HG03565 (cell line): ENCODE data around the gene PRKD1.
"Not testable (repeated sequence)": the region's sequence is repeated elsewhere in the genome, so short reads cannot be mapped to it uniquely, and the experiment has no call there.

ENCODE experiments used
- ATAC-seq: cut with Tn5 transposase; IDR thresholded peaks from one replicate; pipeline ENCODE4 v1.9.1; 2021; ENCODE audit warnings: mild to moderate bottlenecking, moderate library complexity; ENCODE audit not compliant: unreplicated experiment

The PRKD1 gene

DNA sequence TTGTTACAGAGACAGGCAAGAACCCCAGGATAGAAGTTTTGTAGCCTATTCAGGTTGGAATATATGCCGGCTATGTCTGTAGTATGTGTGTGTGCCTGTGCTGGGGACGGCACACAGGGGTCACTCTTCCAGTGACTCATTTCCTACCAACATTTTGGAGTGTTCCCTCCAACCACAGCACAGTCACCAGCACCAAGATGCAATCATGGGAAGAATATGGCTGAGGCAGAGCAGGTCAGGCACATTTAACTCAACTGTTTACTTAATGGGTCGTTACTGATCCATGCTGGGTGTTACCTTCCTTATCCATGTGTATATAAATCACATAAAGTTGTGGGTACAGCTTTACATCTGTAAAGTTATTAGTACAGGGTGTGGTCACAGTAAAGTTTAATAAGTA lies 178.3 kb downstream of the PRKD1 start:
- ATAC-seq: no peak

GRCh38 chr14:29745863-29746262 lies 181.8 kb downstream of the PRKD1 start:
- no peak for ATAC-seq

DNA sequence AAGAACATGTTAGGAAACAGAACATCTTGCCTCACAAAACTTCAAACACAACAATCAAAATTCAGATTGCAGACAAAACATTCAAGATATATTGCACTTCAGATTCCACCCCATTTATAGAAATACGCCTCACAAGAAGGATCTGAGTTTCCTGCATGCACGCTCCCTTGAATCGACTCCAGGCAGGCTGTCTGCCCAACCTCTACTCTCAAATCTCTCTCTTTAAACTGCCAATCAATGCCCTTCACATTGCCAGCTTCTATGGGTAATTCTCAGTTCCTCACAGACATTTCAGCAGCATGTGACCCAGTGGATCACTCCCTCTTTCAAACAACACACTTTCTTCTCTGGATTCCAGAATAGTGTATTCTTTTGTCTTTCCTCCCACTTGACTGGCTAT lies 184.1 kb downstream of the PRKD1 start:
- no peak for ATAC-seq

DNA sequence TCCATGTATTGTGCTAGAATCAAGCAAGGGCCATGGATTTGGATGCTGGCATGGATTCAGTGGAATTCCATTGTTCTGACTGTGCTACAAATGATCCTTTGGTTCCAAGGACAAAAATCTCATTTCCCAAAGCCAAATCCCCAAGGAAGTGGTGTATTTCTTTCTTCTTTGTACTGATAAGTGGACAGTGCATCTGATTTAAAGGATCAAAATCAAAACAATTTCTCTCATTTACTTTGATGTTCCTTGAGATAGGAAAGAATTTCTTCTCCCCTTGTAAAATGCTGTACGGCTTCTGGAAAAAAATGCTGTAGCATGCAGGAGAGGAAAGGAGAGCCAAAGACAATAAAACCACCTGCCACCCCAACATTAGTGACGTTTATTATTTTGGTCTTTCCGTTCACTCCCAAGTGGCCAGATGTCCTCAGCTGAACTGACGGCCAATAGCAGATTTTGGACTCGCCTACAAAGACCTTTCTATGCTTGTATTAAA lies 185.7 kb downstream of the PRKD1 start:
- no peak for ATAC-seq

DNA sequence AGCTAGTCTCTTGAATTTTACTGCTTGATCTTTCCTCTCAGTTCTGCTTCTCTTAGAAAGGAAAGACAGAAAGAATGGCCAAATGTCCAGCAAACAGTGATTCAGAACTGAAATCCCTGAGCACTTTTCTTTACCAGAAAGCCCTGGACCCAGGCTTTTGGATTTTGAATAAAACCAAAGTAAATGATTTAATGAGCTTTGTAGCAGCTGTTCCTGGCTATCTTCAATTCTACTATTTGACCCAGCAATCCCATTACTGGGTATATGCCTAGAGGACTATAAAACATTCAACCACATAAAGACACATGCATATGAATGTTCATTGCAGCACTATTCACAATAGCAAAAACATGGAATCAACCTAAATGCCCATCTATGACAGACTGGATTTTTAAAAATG lies 187.2 kb downstream of the PRKD1 start:
- no peak for ATAC-seq

DNA sequence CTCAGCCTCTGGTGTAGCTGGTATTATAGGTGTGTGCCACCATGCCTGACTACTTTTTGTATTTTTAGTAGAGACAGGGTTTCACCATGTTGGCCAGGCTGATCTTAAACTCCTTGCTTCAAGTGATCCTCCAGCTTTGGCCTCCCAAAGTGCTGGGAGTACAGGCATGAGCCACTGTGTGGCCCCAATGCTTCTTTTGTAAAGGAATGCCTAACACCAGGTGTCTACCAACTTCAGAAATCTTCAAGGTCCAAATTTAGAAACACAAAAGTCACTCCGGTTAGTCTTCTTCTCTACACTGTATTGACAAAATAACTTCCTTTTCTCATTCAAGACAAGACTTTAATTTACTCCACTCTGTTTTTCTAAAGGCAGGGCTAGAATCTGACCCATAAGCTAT lies 188.7 kb downstream of the PRKD1 start:
- ATAC-seq: no peak

DNA sequence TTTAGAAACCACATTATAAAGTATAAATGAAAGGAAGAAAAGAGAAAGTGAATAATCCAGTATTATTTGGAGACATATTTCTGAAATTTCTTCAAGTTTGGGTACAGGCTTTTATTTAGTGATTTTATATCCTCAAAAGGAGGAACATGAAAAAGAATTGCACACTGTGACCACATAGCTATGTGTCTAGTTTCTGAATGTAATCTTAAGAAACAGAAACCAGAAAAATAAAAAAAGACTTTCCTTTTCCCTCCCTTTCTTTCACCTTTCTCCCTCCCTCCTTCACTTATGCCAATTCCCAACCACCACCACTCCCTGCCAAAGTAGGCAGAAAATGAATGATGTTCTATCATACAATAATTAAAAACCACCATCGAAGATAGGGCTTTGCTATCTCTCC lies 189.6 kb downstream of the PRKD1 start:
- ATAC-seq: no peak

GRCh38 chr14:29735459-29735858 lies 192.2 kb downstream of the PRKD1 start:
- ATAC-seq: no peak

DNA sequence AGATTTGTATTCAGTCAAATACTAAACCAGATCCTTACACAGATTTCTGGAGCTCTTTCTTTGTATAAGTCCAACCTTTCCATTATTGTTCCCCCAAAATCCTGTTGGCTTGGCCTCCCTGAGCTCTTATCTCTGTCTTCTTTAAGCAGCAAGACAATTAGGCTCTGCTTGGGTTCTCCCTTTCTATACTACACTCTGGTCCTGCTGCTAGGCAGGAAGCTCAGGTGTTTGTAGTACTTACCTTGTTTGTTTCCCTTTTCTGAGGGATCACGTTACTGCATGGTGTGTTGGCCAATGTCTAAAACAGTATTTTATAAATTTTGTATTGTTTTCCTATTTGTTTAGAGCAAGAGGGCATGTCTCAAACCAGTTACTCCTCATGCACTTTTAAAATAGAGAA lies 192.9 kb downstream of the PRKD1 start:
- ATAC-seq: no peak

DNA sequence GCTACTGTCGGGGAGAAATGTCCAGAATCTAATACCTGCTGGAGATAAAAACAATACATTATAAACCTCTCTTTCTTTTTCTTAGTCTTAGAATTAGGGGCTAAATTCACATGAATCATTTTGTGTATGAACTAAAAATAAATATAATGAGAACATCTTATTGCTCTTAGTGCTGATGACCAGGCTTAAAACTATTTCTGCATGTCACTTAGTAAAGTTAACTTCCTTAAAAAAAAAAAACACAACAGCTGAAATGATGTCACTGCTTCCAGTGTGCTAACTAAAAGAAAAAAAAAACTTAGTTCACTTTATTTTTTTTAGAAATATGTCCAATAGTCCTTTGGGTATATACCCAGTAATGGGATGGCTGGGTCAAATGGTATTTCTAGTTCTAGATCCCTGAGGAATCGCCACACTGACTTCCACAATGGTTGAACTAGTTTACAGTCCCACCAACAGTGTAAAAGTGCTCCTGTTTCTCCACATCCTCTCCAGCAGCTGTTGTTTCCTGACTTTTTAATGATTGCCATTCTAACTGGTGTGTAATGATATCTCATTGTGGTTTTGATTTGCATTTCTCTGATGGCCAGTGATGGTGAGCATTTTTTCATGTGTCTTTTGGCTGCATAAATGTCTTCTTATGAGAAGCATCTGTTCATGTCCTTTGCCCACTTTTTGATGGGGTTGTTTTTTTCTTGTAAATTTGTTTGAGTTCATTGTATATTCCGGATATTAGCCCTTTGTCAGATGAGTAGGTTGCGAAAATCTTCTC lies 200.9 kb downstream of the PRKD1 start:
- ATAC-seq: not testable (repeated sequence)

DNA sequence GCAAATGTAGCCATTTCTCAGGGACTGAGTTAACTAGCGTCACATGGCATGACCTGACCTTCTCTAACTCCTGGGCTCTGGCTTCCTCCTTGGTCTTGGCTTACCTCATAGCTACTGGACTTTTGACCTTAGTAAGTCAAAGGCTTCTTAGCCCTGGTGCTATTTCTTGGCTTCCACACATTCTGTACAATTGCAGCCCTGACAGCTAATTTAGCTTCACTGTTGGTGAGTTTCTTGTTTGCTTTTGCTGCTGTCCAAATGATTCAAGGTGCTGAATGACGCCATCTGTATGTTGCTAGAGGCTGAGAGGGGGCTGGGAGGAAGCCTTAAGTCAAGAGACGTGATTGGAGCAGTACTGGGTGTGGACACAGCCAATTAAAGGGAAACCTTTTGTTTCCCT lies 202.7 kb downstream of the PRKD1 start:
- no peak for ATAC-seq

DNA sequence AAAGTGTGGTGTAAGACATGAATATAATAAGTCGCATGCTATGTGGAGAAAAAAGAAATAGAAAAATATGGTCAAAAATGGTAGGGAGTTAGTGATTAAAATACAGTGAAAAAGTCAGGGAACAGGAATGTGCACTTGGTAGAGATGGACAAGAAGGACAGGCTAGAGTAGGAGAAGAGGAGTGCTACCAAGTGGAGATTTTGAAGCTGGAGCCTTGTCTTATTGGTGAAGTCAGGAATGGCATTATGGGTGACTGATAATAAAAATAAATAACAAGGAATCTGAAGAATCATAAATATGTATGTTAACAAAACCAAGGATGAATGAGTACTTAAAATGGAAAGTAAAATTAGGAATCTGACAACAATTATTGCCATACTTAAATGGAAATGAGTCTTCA lies 204.8 kb downstream of the PRKD1 start:
- no peak for ATAC-seq

DNA sequence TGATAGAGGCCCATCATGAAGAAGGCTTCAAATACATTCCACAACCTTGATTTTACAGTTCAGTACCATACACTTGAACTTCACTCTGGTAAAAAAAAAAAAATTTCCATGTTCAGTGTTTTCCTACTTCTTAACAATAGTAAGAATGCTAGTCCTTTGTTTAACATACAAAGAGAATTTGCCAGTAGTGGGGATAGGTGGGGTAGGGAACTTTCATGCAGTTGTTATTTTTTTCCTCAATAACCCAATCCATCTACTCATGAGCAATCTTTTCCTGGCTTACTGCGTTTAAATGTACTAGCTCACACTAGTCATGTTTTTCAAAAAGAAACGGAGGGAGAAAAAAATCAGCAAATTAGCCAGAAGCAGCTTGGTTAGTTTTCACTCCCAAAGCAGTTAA lies 206.1 kb downstream of the PRKD1 start:
- ATAC-seq: no peak

DNA sequence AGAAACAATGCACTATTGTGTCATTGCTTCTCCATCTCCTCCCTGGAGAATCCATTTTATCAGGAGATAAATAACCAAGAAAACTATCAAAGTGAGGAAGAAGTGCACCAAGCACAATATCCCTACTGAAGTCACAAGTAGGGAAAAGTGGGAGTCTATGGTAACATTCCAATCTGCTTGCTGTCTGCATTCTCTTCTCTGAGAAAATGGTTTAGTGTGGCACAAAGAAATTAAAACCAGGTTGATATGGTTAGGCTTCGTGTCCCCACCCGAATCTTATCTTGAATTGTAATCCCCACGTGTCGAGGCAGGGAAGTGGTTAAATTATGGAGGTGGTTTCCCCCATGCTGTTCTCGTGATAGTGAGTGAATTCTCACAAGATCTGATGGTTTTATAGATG lies 209.7 kb downstream of the PRKD1 start:
- ATAC-seq: no peak

- ATAC-seq: no peak
These were observed 211.5 kb downstream of the PRKD1 start for GRCh38 chr14:29716150-29716549.

GRCh38 chr14:29712601-29713000 lies 215.0 kb downstream of the PRKD1 start:
- no peak for ATAC-seq

- no peak for ATAC-seq
These were observed 217.6 kb downstream of the PRKD1 start for GRCh38 chr14:29710015-29710414.

- no peak for ATAC-seq
These were observed 218.2 kb downstream of the PRKD1 start for GRCh38 chr14:29709490-29709889.

GRCh38 chr14:29706700-29707099 lies 220.9 kb downstream of the PRKD1 start:
- no peak for ATAC-seq

DNA sequence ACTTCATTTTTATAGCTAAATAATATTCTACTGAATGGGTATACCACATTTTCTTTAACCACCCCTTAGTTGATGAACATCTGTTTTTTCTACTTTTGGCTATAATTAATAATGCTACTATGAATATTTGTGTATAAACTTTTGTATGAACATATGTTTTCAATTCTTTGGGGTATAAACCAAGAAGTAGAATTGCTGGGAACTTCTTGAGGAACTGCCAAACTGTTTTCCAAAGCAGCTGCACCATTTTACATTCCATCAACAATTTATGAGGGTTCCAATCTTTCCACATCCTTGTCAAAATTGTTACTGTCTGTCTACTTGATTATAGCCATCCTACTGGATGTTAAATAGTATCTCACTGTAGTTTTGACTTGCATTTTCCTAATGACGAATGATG lies 221.8 kb downstream of the PRKD1 start:
- no peak for ATAC-seq

GRCh38 chr14:29689597-29689996 lies 238.1 kb downstream of the PRKD1 start:
- not testable (repeated sequence) for ATAC-seq

DNA sequence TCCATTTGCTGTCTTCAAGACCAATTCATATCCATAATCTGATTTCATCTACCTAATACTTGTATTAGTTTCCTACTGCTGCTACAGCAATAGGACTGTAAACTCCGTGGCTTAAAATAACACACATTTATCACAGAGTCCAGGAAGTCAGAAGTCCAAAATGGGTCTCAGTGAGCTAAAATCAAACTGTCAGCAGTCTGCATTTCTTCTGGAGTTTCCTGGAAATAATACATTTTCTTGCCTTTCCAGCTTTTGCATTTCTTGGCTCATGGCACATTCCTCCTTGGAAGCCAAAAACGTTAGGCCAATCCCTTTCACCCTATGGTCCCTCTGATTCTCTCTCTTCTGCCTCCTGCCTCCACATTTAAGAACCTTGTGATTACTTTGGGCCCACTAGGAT lies 239.8 kb downstream of the PRKD1 start:
- ATAC-seq: no peak
